Vagina (tissue), 2 donors: ENCODE measurements around the gene OR2T3. TPM values are rescaled to one million over a fixed set of nuclear protein-coding genes. Genes with fewer than 3 reads are reported as not detected.
"Not testable (repeated sequence)": the region's sequence is repeated elsewhere in the genome, so short reads cannot be mapped to it uniquely, and the experiment has no call there.

Experiments used
- DNase-seq, 2 donors: peaks; one replicate each; pipeline ENCODE4 v3.0.0-alpha.2; 2017; ENCODE audit errors: extremely low spot score in 2 of 2
- H3K27ac ChIP-seq: fragments of 200-600 bp; sonication (generic); one replicate; pipeline ENCODE4 v1.5.1; 2019
- H3K27me3 ChIP-seq: fragments of 200-600 bp; sonication (generic); one replicate; pipeline ENCODE4 v1.5.1; 2019
- H3K36me3 ChIP-seq, 2 donors: fragments of 200-600 bp; sonication (generic); one replicate each; pipeline ENCODE4 v1.5.1; 2017 to 2019
- H3K4me1 ChIP-seq: fragments of 200-600 bp; sonication (generic); one replicate; pipeline ENCODE4 v1.5.1; 2019
- H3K4me3 ChIP-seq, 2 donors: fragments of 200-600 bp; sonication (generic); 1 replicate in 1 of 2; 2 replicates in 1 of 2; pipeline ENCODE4 v1.5.1; 2016 to 2019
- H3K9me3 ChIP-seq: fragments of 200-600 bp; sonication (generic); one replicate; pipeline ENCODE4 v1.5.1; 2019
- POLR2A ChIP-seq, 2 donors: fragments of 450-650 bp; IDR thresholded peaks; one replicate each; pipeline ENCODE4 v1.6.1; 2017; ENCODE audit warnings: antibody characterized with exemption in 2 of 2, mild to moderate bottlenecking in 2 of 2, moderate library complexity in 2 of 2
- POLR2AphosphoS5 ChIP-seq, 2 donors: sonication (generic); formaldehyde crosslinking; IDR thresholded peaks; one replicate each; pipeline ENCODE4 v1.9.0; 2017; ENCODE audit warnings: antibody characterized with exemption in 2 of 2, mild to moderate bottlenecking in 2 of 2, low read depth in 1 of 2; ENCODE audit not compliant: insufficient read depth in 1 of 2
- intact Hi-C: fragments of 100-400 bp; cut with DNase I; formaldehyde crosslinking; loops from one replicate; pipeline ENCODE4 v1.15.1; 2023
- total RNA-seq: library from RNA; depleted of rRNA; stranded (reverse); fragments of >200 nt; gene quantifications from one replicate; pipeline ENCODE4 v1.2.3, GENCODE V29; 2016
- TF ChIP-seq, protein P1 (sequence below), 3 experiments: fragments of 450-650 bp in 2 of 3; fragments of 200-600 bp in 1 of 3; sonication (generic) in 1 of 3; IDR thresholded peaks; one replicate each; pipeline ENCODE4 v1.5.1; 2017 to 2019; ENCODE audit warnings: antibody characterized with exemption in 3 of 3, mild to moderate bottlenecking in 2 of 3, moderate library complexity in 2 of 3

OR2T3 gene
- total RNA-seq, 1 donor from 2014 or later = not detected

DNA sequence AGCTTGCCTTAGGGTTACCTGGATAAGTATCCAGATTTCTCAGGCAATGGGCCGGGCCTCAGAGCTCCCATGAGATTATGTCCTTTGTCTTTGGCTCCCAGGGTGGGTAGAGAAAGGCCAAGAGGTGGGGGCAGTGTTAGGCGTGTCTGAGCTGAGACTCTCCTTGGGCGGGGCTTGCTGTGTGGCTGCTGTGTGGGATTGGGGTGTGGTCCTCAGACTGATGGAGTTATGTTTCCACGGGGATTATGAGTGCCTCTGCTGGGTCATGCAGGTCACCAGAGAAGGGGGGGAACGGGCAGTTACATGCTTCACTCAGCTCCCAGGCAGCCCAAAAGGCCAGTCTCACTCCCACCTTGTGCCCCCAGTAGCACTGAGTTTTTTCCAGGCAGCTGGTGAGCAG is 23.5 kb downstream of the OR2T3 start:
- DNase-seq, H3K9me3 ChIP-seq: not testable (repeated sequence)

DNA sequence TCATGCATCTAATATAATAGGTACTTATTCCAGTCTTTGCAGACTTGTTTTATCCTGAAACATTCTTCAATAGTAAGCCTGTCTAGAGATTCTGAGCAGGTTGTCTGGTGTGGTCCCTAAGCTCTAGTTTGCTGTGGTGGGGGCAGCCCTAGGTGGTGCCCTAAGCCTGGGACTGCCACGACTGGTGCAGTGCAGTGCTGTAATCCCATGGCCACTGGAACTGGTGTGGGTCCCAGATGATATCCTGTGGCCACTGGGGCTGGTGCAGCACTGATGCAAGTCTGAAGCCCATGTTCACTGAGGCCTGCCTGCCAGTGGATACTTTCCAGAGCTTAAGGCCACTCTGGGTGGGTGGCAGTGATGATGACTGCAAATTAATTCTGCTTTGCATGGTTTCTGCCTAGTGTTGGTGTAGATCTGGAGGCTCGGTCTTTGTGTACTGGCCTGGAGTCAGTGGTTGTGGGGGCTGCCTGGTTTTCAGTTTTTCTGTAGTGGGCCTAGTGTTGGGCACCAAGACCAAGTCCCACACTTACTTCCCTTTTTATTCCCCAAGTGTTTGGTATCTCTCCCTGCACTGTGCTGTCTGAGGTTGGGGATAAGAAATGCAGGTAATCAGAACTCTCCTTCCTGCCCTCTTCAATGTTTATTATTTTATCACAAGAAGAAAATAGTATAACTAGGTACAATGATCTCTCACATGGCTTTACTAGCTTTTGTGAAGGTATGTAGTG is 27.3 kb downstream of the OR2T3 start:
- H3K9me3 ChIP-seq, intact Hi-C loops, H3K27me3 ChIP-seq, H3K4me1 ChIP-seq, H3K36me3 ChIP-seq, H3K4me3 ChIP-seq, H3K27ac ChIP-seq: not testable (repeated sequence)
- peak in 1 of 2 donors; percentile 46 for DNase-seq

More for the DNA sequence above, 23.5 kb downstream of the OR2T3 start:
- H3K36me3 ChIP-seq, H3K4me3 ChIP-seq, H3K27me3 ChIP-seq, intact Hi-C loops, H3K27ac ChIP-seq, H3K4me1 ChIP-seq: not testable (repeated sequence)

DNA sequence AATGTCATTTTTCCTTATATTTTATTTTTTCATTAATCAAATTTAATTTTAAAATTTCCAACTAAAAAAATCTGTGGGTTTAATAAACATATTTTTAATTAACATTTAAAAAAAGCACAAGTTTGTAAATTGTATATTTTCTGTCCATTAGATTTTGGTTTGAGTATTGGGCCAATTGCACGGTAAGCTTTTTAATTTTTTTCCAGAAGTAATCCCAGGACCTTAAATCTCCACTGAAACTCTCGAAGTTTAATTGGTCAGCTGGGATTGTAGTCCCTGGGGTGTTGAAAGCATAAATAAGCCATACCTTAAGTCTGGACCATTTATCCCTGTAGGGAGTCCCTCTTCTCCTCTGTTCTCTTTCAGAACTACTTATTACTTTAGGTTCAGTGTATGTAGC is 34.6 kb downstream of the OR2T3 start, which contains the start of gene OR2G6:
TSS of gene OR2G6 (plus strand) at position 301 of the 400 bp plus-strand sequence. CDS start 13,574 bp downstream, outside the sequence.
- H3K27me3 ChIP-seq, H3K9me3 ChIP-seq, DNase-seq, H3K4me3 ChIP-seq, H3K36me3 ChIP-seq, intact Hi-C loops, H3K4me1 ChIP-seq, H3K27ac ChIP-seq: not testable (repeated sequence)

DNA sequence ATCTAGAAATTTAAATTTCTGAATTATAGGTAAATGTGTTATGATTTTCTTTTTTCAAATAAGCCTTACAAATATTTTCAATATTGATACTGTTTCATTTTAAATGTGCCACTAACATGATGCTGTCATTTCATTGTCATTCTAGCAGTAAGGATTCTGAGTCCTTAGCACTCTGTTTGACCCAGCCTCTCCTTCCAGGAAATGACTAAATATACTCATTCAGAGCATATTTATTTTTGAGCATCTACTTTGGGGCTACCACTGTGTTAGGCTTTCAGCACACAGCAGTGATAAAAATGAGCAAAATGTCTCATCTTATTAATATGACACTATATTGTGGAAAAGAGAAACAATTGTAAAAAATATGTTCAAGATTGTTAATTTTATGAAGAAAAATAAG is 37.1 kb downstream of the OR2T3 start:
- H3K27ac ChIP-seq, H3K36me3 ChIP-seq, H3K9me3 ChIP-seq, DNase-seq, H3K27me3 ChIP-seq, H3K4me3 ChIP-seq, intact Hi-C loops, H3K4me1 ChIP-seq: not testable (repeated sequence)

DNA sequence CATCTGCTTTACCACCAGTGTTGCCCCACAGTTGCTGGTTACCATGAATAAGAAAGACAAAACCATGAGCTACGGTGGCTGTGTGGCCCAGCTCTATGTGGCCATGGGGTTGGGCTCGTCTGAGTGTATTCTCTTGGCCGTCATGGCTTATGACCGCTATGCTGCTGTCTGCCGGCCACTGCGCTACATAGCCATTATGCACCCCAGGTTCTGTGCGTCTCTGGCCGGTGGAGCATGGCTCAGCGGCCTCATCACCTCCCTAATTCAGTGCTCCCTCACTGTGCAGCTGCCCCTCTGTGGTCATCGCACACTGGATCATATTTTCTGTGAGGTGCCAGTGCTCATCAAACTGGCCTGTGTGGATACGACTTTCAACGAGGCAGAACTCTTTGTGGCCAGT is 48.7 kb downstream of the OR2T3 start:
- Histone ChIP-seq H3K9me3 (no peaks in the 10 kb centered on the region), H3K4me1 (no peaks in the 10 kb centered on the region), H3K27ac (no peak overlapping the region), H3K4me3 (no peak overlapping the region), H3K36me3 (no peaks in the 10 kb centered on the region), H3K27me3 (no peaks in the 10 kb centered on the region)
- peak in 1 of 2 donors; percentile 43 for DNase-seq
- intact Hi-C loops = no loop called here
- TF ChIP-seq POLR2A (IDR thresholded peaks at IDR 0.05) = no peak
- TF ChIP-seq, protein P1, sequence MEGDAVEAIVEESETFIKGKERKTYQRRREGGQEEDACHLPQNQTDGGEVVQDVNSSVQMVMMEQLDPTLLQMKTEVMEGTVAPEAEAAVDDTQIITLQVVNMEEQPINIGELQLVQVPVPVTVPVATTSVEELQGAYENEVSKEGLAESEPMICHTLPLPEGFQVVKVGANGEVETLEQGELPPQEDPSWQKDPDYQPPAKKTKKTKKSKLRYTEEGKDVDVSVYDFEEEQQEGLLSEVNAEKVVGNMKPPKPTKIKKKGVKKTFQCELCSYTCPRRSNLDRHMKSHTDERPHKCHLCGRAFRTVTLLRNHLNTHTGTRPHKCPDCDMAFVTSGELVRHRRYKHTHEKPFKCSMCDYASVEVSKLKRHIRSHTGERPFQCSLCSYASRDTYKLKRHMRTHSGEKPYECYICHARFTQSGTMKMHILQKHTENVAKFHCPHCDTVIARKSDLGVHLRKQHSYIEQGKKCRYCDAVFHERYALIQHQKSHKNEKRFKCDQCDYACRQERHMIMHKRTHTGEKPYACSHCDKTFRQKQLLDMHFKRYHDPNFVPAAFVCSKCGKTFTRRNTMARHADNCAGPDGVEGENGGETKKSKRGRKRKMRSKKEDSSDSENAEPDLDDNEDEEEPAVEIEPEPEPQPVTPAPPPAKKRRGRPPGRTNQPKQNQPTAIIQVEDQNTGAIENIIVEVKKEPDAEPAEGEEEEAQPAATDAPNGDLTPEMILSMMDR (IDR thresholded peaks at IDR 0.05) = no peak
- TF ChIP-seq POLR2AphosphoS5 (IDR thresholded peaks at IDR 0.05; ENCODE audit: insufficient read depth in 1 of 2, low read depth in 1 of 2) = no peak

Other genes starting within 250 kb of the OR2T3 start
- not detected for gene OR2M4, start 241.9 kb upstream of the OR2T3 start, total RNA-seq
- gene OR2T33, start 195.4 kb upstream of the OR2T3 start, total RNA-seq = not detected
- not detected for gene OR2T12, start 169.9 kb upstream of the OR2T3 start, total RNA-seq
- gene OR2M7, start 148.8 kb upstream of the OR2T3 start, total RNA-seq = not detected
- gene OR14C36, start 124.6 kb upstream of the OR2T3 start, total RNA-seq = not detected
- gene OR2T4, start 111.7 kb upstream of the OR2T3 start, total RNA-seq = not detected
- gene OR2T6, start 97.6 kb upstream of the OR2T3 start, total RNA-seq = not detected
- not detected for gene OR2T1, start 70.3 kb upstream of the OR2T3 start, total RNA-seq
- gene OR2T2, start 27.7 kb upstream of the OR2T3 start, total RNA-seq = not detected
- gene OR2T5, start 15.2 kb downstream of the OR2T3 start, total RNA-seq = not detected
- gene OR2G6, start 34.7 kb downstream of the OR2T3 start, total RNA-seq = not detected
- gene OR2T29, start 89.4 kb downstream of the OR2T3 start, total RNA-seq = not detected
- not detected for gene OR2T34, start 101.4 kb downstream of the OR2T3 start, total RNA-seq
- gene OR2T10, start 124.3 kb downstream of the OR2T3 start, total RNA-seq = not detected
- not detected for gene OR2T11, start 161.7 kb downstream of the OR2T3 start, total RNA-seq
- not detected for gene OR2T35, start 171.9 kb downstream of the OR2T3 start, total RNA-seq
- gene OR2T27, start 182.2 kb downstream of the OR2T3 start, total RNA-seq = not detected
- gene OR14I1, start 229.4 kb downstream of the OR2T3 start, total RNA-seq = not detected